Measurements from ENCODE around the gene HOOK2. TPM values are rescaled to one million over a fixed set of nuclear protein-coding genes. Genes with fewer than 3 reads are reported as not detected.
A peak's percentile ranks its signal among the peaks of the same experiment; 100 is the strongest.

The HOOK2 gene
- total and polyA plus RNA-seq, 9 of the 15 experiments (the other 6 are each of a cell fraction or from before 2014, with no cell fraction given) = 1.3 to 17.2 (median 9.9) TPM

DNA sequence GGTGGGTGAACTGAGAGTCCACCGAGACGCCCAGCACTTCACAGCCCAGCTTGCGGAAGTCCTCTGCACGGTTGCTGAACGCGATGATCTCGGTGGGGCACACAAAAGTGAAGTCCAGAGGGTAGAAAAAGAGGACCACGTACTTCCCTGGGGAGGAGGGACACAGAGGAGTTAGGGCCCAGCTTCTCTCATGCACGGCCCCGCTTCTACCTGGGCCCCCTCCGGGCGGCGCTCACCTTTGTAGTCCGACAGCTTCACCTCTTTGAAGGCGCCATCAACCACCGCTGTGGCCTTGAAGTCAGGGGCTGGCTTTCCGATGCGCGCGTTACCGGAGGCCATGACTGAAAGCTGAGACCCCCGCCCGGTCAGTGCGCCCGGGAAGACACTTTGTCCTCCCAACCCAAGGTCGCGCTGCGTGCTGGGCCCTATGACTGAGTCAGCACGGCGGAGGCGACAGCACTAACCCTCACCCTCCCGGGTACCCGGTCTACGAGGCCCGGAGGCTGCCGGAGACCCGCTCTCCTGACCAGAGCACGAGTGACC lies 25.6 kb upstream of the HOOK2 start:
- POLR2A ChIA-PET = interaction anchor here (0.5 to 2.7 kb wide), 7 partner anchors 9 to 190 kb away, joined by 3 to 12 read pairs (median 3); partner anchors contain the start of genes DHPS, JUNB, ZNF490 and ZNF791
- Histone ChIP-seq H3K4me2 (ENCODE audit: insufficient read depth, low read length) (peak overlapping the region; percentile 82), H3K36me3 (ENCODE audit: control insufficient read depth, insufficient read depth, low read length) (peaks cover 33% of the 10 kb centered on the region; the same call in 2 of the 3 replicates), H3K27me3 (ENCODE audit: control insufficient read depth in 2 of 2, insufficient read depth in 2 of 2, low read length in 2 of 2) (no peaks in the 10 kb centered on the region), H3K4me1 (replicated peaks in 1 of 2; ENCODE audit: control insufficient read depth in 2 of 2, insufficient read depth in 2 of 2, low read length in 2 of 2) (peaks cover 30 to 60% of the 10 kb centered on the region in 2 experiments; a peak in 4 of 5 replicates), H3K79me2 (ENCODE audit: control insufficient read depth, insufficient read depth, low read length) (peaks cover 30% of the 10 kb centered on the region), H3K9ac (ENCODE audit: insufficient read depth in 1 of 2, low read depth in 2 of 2, low read length in 2 of 2) (peak overlapping the region; percentile 90 to 96), H3K9me1 (ENCODE audit: control insufficient read depth, insufficient read depth, low read length) (no peaks in the 10 kb centered on the region), H3K9me3 (replicated peaks; ENCODE audit: control insufficient read depth, insufficient read depth, low read depth, low read length) (no peaks in the 10 kb centered on the region), H4K20me1 (replicated peaks; ENCODE audit: control insufficient read depth, insufficient read depth, low read length) (no peaks in the 10 kb centered on the region), H2AFZ (ENCODE audit: low read depth, low read length) (peak overlapping the region; percentile 97), H3K27ac (ENCODE audit: extremely low read depth, low read depth, low read length) (peak overlapping the region; percentile 90), H3K4me3 (peak overlapping the region; percentile 76)
- no peak for FAIRE-seq
- TSS peak; percentile 62 for BruUV-seq (replicated peaks)
- ATAC-seq = peak; percentile 27
- CTCF ChIA-PET (ENCODE audit: low intra/inter-chr PET ratio) = no interaction called here
- peak; percentile 40 to 56 (median 50) for DNase-seq (ENCODE audit: extremely low read depth in 1 of 4, low spot score in 3 of 4)
- 4% methylated on average over 26 of the region's 38 CpGs for WGBS (ENCODE audit: insufficient coverage, low coverage, missing lambda C conversion rate)
- intact Hi-C loops (cut with micrococcal nuclease) (no loop called here), in situ Hi-C loops (cut with MboI) (no loop called here)
- TF ChIP-seq, protein P1, sequence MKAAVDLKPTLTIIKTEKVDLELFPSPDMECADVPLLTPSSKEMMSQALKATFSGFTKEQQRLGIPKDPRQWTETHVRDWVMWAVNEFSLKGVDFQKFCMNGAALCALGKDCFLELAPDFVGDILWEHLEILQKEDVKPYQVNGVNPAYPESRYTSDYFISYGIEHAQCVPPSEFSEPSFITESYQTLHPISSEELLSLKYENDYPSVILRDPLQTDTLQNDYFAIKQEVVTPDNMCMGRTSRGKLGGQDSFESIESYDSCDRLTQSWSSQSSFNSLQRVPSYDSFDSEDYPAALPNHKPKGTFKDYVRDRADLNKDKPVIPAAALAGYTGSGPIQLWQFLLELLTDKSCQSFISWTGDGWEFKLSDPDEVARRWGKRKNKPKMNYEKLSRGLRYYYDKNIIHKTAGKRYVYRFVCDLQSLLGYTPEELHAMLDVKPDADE (conservative IDR thresholded peaks at IDR 0.05; ENCODE audit: control insufficient read depth, low read depth, low read length) = no peak
- TF ChIP-seq HLTF (IDR thresholded peaks at IDR 0.05) = no peak
- no peak for TF ChIP-seq ZNF217 (CRISPR knock-in tag; IDR thresholded peaks at IDR 0.05)
- TF ChIP-seq, protein P2, sequence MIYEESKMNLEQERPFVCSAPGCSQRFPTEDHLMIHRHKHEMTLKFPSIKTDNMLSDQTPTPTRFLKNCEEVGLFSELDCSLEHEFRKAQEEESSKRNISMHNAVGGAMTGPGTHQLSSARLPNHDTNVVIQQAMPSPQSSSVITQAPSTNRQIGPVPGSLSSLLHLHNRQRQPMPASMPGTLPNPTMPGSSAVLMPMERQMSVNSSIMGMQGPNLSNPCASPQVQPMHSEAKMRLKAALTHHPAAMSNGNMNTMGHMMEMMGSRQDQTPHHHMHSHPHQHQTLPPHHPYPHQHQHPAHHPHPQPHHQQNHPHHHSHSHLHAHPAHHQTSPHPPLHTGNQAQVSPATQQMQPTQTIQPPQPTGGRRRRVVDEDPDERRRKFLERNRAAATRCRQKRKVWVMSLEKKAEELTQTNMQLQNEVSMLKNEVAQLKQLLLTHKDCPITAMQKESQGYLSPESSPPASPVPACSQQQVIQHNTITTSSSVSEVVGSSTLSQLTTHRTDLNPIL (CRISPR knock-in tag; IDR thresholded peaks at IDR 0.05) = no peak
- no peak for TF ChIP-seq CBFA2T2 (conservative IDR thresholded peaks at IDR 0.05)
- TF ChIP-seq FOXM1 (IDR thresholded peaks at IDR 0.05; ENCODE audit: low read depth) = no peak
- TF ChIP-seq FOXM1 (CRISPR knock-in tag; IDR thresholded peaks at IDR 0.05; ENCODE audit: low read depth) = no peak
- TF ChIP-seq CBX1 (IDR thresholded peaks at IDR 0.05; ENCODE audit: low read depth) = no peak
